HG02588 (cell line): ENCODE results near the gene CREB3L2.
A peak's percentile ranks its signal among the peaks of the same experiment; 100 is the strongest.
"Not testable (repeated sequence)": the region's sequence is repeated elsewhere in the genome, so short reads cannot be mapped to it uniquely, and the experiment has no call there.

Source experiments
- ATAC-seq: cut with Tn5 transposase; IDR thresholded peaks from one replicate; pipeline ENCODE4 v1.9.1; 2021; ENCODE audit warnings: mild to moderate bottlenecking, moderate library complexity; ENCODE audit not compliant: unreplicated experiment

CREB3L2 gene

DNA sequence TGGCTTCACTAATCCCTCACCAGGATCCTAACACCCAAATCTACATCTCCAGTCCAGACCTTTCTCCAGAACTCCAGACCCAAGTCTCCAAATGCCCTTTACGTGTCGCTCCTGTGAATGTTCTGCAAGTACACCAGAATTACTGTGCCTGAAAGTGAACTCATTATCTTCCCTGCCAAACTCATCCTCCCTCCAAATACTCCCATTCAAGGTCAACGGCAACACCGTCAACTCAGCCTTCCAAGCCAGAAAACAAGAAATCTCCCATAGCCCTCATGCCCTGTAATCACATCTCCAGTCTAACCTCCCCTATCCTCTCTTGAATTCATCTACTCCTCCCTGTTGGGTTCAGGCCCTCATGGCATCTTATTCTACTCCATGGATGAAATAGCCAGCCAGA is 12.3 kb downstream of the CREB3L2 start:
- ATAC-seq, result no peak

DNA sequence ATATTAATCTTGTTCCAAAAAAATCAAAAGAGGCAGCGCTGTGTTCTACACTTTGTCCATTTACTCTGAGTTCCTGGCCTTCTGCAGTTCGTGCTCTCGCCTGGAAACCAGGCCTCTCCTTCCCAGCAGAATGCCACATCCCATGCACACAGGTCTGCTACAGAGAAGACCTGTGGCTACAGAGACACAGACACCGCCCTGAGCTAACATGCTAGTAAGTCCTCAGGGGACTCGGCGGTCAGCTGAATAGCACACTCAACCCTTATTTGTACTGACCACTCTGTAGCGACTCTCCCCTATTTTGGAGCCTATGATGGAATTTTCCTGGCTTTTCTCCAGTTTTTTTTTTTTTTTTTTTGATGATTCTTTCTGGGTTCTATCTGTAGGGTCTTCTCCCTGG is 12.8 kb downstream of the CREB3L2 start:
- no peak for ATAC-seq

DNA sequence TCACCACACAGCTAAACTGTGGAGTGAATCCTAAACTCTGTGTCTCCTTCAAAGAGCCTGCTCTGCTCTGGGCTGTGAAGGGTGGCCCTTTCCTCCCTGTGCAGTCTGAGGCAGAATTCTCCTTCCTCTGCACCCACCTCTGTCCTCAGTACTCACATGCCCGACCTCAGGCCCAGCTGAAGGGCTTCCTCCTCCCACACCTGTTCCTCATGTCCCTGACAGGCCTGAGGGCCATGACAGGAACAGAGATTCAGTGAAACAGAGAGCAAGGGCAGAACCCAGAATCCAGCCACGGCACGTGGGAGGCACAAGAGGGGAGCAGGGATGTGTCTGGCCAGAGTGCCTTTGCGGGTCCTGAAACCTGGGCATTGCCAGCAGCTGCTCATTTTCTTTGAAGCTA is 13.9 kb downstream of the CREB3L2 start:
- peak; percentile 56 for ATAC-seq

DNA sequence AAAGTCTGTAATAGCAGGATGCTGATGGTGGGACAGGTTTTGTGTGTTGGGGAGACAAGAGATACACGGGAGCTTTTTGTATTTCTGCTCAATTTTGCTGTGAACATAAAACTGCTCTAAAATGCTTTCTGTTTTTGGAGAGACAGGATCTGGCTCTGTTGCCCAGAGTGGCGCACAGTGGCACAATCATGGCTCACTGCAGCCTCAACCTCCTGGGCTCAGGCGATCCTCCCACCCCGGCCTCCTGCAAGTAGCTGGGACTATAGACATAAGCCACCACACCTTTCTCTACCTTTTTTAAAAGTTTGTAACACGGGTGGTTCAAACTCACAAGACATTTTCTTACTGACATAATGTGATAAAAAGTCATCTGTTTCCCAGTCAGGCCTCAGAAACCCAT is 14.3 kb downstream of the CREB3L2 start:
- no peak for ATAC-seq

DNA sequence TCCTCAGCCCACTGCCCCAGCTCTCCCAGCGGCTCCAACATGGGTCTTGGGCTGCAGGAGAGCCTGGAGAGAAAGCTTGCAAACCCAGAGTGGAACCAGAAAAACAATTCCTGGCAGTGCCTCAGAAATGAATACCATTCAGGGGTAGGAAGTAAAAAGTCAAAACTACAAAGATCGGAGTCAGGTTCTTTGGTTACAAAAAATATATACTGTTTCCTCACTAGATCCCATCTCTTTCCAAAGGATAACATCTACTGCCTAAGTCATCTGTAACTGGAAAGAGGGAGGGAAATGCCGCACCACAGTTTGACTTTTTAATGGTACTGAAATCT is 14.9 kb downstream of the CREB3L2 start:
- ATAC-seq, result no peak

DNA sequence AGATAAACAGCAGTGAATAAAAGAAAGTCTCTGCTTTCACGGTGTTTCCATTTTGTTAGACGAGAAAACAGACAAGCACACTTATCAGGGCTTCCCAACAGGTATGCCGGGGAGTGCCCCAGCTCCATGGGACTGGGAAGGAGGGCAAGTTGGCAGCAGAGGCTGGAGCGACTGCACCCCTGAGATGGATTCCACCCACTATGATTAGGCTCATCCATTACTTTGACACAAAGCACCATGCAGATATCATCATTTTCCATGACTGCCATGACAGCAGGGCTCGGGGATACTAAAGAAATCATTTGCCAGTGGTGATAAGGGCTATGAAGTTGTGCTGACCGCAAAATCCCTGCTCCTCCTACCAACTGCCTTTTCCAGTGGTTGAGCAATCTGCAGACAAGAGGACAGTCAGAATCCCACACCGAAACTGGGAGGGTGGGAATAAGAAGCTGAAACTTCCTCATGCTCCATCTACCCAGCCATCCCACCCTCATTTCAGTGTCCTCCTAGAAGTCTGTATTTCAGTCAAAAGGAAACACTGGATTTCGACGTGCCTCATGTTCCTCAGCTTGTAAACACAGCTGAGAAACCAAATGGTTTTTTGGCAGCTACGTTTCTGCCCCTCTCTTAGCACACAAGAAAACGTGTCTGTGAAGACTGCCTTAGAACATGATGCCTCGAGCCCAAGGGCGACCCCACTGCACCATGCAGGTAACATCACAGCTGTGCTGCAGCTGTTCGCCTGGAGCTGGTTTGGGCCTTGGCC is 15.5 kb downstream of the CREB3L2 start:
- ATAC-seq, result no peak

DNA sequence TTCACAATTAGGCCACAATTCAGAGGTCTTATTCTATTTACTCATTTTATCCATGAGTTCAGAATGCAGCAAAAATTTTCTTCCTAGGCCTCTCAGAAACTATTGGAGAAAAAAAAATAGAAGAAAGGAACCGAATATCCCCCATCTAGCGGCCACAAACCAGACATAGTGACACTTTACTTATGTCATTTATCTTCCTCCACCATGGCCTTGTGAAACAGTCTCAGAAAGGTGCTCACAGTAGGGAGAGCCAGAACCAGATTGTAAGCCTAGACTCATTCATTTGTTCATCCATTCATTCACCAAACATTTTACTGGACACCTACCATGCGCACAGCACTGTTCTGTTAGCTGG is 16.0 kb downstream of the CREB3L2 start:
- peak; percentile 35 for ATAC-seq

DNA sequence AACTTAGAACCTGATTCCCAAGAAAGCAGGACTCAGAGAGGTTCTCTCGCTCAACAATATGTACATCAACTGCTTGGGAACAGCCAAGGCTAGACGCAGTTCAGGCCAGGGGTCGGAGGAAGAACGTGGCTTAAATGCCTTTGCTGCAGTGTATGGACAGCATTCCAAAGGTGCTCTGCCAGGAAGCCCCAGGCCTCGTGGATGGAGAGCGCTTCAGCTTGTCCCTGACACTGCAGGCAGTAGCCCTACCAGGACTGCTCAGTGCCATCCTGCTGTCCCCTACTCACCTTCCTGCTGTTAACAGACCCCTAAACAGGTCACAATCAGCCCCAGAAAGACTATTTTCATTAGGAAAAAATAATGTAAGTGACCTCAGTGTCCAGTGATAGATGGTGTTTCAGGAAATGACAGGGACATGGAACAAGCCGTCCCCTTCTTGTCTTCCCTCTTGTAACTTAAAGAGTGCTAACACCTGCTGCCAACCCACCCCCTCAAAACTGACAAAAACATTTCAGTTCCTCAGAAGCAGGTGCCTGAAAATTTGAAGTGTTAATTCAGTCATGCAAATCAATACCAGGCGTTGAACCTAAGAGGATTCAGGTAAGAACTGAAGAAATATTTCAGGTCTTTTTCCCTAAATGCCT is 16.5 kb downstream of the CREB3L2 start:
- ATAC-seq, result peak; percentile 48

DNA sequence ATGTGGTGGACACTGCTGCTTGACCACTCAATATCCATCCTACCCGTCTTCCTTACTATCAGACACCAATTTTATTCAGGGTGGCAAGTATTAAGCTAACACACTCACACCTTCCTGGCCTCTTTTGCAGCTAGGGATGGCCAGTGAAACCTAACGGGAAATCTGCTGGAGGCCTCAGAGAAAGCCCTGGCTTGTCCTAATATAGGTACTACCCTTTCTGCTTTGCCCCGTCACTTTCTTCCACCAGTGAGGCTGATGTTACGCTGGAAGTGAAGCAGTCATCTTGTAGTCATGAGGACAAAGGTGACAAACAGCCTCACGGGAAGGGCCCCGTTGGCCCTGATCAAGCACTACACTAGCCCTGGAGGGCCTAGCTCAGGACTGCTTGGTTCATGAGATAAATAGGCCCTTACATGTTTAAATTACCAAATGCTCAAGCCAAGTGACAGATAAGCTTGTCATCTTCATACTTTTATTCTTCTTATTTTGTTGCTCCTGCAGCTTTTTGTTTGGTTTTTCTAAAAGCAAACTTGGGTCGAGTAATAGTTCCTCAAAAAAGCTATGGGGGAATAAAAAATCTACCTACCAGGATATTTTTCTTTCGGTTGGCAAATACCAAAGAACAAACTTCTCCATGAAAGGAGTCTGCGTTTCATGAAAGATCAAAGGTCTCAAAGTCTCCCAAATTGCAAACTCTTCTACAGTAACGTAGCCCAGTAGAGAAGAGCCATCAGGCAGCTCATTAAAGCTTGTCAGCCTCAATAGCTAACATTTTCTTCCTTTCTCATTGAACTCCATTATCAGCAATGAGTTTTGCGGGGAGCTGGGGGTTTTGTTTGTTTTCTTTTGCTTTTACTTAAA is 17.5 kb downstream of the CREB3L2 start:
- ATAC-seq, result no peak

DNA sequence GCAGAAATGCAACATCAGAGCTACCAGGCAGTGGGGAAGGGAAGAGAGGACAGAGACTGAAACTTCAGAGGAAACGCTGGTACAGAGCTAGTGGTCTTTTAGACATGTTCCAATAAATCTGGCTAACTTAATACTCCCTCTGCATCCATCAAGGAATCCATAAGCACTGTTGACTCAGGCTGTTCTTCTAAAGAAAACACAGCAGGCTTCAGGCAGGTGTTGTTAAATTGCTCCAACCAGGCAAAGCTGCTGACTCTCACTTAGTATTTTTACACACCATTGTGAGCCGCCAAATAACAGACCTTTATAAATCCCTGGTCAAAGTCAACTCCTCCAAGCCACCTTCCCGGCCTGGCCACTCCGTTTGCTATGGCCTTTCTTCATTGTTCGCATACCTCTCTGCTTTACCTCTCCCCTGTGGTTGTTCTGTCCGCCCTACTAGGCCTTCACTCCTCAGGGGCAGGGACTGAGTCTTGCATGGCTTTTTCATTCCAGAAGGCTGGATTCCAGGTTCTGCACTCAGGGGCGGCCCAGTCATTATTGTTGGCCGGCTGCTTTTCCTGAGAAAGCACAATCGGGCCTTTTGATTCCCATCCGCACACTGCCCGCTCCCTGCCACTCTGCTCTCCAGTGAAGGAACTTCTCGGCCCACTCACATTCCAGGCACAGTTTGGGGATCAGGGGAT is 18.4 kb downstream of the CREB3L2 start:
- ATAC-seq, result no peak

DNA sequence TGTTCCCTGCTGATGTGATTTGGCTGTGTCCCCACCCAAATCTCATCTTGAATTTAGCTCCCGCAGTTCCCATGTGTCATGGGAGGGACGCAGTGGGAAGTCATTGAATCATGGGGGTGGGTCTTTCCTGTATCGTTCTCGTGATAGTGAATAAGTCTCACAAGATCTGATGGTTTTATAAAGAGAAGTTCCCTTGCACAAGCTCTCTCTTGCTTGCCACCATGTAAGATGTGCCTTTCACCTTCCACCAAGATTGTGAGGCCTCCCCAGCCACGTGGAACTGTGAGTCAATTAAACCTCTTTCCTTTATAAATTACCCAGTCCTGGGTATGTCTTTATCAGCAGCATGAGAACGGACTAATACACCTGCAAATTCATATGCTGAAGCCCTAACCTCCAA is 19.5 kb downstream of the CREB3L2 start:
- ATAC-seq, result not testable (repeated sequence)

DNA sequence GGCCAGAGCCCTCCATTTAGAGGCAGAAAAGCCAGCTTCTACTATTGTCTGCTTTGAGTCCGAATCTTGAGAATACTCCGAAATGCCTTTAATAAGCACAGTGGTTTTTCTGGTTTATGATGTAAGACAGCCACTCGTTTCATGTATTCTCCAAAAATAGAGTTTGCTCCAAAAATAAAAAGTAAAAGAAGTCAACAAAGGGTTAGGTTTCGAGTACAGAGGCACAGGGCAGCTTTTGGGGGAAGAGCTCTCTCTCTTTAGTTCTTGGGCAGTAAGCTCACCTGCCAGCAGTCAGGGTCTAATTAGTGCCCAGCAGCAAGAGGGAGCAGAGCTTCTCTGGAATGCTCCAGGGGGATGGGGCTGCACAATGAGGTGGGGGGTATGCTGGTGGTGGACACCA is 20.2 kb downstream of the CREB3L2 start:
- peak; percentile 56 for ATAC-seq

DNA sequence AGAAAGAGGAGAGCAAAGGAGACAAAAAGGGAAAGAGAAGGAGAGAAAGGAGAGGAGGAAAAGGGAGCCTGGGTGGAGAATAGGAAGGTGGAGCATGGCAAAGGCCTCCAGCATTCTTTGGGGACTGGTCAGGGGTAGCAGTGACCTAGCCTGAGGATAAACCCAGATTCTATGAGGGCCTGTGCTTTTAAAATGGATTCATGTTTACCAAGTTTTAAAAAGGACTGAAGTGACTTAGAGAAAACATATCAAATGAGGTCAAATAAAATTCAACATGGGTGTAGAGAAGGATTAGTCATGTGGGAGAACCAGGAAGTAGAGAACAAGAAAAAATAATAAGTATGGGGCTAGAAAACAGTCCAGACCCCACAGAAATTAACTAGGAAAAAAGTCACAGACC is 20.7 kb downstream of the CREB3L2 start:
- no peak for ATAC-seq

DNA sequence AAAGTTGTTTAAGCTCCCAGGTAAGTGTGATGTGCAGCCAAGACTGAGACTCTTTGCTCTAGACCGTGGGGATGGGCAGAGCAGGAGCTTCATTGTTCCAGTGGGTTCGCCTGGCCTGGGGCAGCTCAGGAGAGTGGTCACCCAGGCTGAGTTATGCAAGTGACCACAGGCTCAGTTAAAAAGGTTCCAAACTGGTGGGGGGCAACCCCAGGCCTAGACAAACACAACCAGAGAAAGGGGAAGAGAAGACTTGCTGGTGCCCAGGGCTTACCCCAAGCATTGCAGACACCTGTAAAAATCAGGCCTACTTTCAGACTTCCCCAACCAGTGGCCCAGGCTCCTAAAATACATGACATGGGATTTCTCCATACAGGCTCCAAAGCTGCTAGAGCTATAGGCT is 21.6 kb downstream of the CREB3L2 start:
- ATAC-seq, result no peak

DNA sequence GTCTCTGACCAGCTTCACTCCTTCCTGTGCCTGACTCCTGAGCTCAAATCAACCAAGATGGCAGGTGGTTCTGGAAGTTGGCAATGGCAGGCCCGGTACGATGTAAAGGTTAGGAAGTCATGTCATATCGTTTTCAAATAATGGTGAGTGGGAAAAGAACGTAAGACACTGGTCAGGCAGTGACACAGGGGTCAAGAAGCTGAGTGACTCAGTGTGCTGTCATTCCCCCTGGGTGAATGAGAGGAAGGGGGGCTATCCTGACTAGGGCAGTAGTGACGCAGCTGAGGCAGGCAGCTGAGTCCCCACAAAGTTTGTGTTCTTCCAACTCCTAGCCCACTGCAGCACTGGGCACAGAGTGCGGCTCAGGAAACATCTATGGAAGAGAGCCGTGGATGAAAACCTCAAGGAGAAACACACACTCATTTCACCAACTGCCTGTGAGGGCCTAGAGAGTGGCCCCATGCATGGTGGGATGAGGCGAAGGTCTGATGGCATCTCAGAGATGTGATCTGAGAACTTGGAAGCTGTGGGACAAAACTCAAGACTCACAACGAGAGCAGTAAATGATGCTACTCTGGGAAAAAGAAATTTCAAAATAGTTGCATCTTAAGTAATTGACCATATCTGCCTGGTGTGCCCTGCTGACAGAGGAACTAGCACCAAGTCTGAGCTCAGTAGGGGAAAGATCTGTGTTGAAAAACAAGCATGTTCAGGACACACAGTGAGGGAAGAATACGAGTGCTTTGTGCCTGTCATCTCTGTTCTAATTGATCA is 23.2 kb downstream of the CREB3L2 start:
- ATAC-seq, result no peak

DNA sequence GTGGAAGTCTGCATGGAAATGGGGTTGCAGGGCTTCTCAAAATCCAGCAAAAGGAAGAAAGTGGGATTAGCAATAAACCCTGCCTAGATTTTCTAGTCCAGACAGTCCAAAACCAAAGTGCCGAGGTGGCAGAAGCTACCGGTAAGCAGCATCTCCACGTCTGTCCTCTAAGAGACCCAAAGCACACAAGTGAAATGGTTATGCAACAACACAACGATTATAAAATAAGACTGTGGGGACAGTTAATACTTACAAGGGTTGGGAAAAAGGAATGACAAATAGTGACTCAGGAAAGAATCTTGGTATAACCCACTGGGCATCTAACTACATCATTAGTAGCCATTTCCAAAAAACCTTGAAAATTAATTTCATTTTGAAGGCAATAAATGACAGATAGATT is 24.7 kb downstream of the CREB3L2 start:
- ATAC-seq, result no peak

DNA sequence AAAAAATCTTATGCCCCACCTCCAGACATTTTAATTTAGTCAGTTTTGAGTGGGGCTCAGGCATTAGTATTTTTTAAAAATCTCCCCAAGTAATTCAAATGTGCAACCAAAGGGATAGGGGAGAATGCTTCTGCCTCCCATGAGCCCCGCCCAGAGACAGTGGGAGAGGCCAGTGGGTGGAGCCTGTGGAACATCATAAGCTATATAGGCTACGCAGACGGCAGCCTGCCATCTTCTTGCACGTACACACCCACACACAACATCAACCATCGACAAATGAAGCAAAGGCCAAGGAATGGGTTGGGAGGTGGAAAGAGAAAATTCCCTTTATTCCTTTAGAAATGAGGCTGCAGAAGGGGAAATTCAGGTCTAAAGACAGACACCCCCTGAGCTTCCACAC is 25.2 kb downstream of the CREB3L2 start:
- no peak for ATAC-seq

DNA sequence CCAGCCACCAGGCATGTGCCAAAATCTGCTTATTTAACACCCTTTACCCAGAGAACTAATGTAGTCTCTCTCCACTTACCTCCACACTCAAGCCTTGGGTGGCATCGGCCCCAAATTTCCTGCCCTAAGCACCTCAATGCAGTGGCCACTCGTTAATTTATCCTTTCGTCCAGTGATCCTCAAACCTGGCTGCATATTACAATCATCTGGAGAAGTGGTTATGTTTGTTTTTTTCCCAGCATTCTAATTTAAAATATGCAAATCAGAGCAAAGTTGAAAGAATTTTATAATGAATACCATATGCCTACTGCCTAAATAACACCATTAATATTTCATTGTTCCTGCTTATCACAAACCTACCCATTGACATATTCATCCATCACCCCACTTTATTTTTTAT is 25.7 kb downstream of the CREB3L2 start:
- ATAC-seq, result no peak

DNA sequence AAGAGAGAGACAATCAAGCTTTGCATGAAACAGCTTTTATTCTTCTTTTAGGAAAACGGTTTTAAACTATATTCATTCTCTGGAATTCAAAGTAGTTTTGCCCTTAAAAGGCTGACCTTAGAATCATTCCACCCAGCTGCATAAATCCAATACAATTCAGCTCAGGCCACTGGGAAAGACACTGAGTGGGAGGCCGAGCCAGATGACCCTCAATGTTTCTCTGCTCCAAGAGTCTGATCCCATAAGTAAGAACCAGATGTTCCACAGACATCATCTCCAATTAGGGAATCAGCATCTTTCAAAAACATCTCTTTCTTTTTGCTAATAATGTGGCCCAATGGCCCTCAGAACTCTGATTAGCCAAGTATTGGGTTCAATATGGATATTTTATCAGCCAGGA is 26.1 kb downstream of the CREB3L2 start:
- ATAC-seq, result no peak

DNA sequence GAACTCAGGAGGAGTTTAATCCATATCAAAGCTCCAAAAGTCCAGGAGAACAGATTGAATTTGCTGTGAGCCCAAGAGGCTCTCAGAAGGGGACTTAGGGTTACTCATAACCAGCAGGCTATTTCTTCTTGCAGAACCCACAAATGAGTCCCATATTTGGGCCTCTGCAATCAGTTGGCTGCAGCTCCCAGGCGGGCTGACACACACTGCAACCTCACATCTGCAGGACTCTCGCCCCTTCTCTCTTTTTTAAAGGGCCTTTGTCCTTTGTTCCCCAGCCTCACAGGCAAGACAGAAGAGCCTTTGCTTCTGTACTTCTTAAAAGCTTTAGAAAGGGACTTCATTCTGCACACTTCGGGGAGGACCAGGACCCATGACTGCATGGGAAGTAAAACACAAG is 26.7 kb downstream of the CREB3L2 start:
- peak; percentile 71 for ATAC-seq

DNA sequence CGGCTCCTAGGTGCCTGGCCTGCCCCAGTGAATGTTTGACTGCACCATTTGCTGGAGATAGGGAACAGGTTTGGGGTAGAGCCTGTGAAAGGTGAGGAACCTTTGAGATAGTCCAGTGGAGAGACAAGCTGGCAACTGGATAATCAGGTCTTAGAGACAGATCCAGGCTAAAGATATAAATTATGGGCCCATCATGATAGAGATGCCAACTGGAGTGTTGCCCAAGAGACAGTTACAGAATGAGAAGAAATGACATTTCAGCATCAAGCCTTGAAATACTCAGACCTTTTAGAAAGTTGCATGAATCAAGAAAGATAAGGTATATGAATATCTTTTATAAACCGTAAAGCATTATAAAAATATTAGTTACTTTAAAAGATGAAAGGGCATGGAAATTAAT is 27.1 kb downstream of the CREB3L2 start:
- ATAC-seq, result no peak
